Mucosa of descending colon (tissue), 3 donors: ENCODE measurements around the gene SERTAD2. TPM values are rescaled to one million over a fixed set of nuclear protein-coding genes. Genes with fewer than 3 reads are reported as not detected.

ENCODE experiments used
- ATAC-seq: fragments of 200-7000 bp; cut with Tn5 transposase; one replicate; pipeline ENCODE4 v1.9.1; 2020; ENCODE audit warnings: mild to moderate bottlenecking, moderate library complexity
- DNase-seq, 3 donors: peaks; one replicate each; pipeline ENCODE4 v3.0.0-alpha.2; 2020
- H3K36me3 ChIP-seq: fragments of 200-600 bp; one replicate; pipeline ENCODE4 v1.8.0; 2021; ENCODE audit warnings: low read depth, mild to moderate bottlenecking
- H3K4me1 ChIP-seq: fragments of 200-600 bp; one replicate; pipeline ENCODE4 v1.8.0; 2021; ENCODE audit warnings: low read depth, mild to moderate bottlenecking
- H3K4me3 ChIP-seq: fragments of 200-600 bp; one replicate; pipeline ENCODE4 v1.8.0; 2021; ENCODE audit warnings: mild to moderate bottlenecking
- H3K9me3 ChIP-seq: fragments of 200-600 bp; one replicate; pipeline ENCODE4 v1.8.0; 2021; ENCODE audit warnings: mild to moderate bottlenecking
- CTCF ChIP-seq: fragments of 200-600 bp; IDR thresholded peaks from one replicate; pipeline ENCODE4 v1.8.0; 2022; ENCODE audit warnings: antibody characterized with exemption, mild to moderate bottlenecking
- intact Hi-C, 2 donors: fragments of 100-400 bp; cut with DNase I in 1 of 2; cut with micrococcal nuclease in 1 of 2; formaldehyde crosslinking; loops; one replicate each; pipeline versions ENCODE4 v1.11.0 to v1.11.1; 2022; cut with DNase I, micrococcal nuclease
- total RNA-seq, 3 donors: library from RNA; stranded (reverse); fragmentation: NEBNext Ultra II Directional in 2 of 3; extraction: Animal tissue kit (Norgen Biotek cat#: 25700) in 2 of 3; gene quantifications; one replicate each; pipeline versions ENCODE4 v1.2.1 to v1.2.4, GENCODE V29; 2021 to 2023
- donor health status: DM: no; HTN: no; CAD: no; lungs with moderate emphysema.
- donor health status: DM: no; HTN: no; CAD: no.
- donor health status: DM: no; HTN: yes; CAD: no.

SERTAD2 gene
- total RNA-seq, 3 donors from 2014 or later = 17.3 to 20.6 (median 20.6) TPM

GRCh38 chr2:64582774-64583340 is 70.9 kb downstream of the SERTAD2 start:
- no peaks in the 10 kb centered on the region for H3K9me3 ChIP-seq
- TF ChIP-seq CTCF = no peak
- ATAC-seq (no peak), DNase-seq (no peak)
- H3K4me1 ChIP-seq = no peaks in the 10 kb centered on the region
- H3K36me3 ChIP-seq = no peaks in the 10 kb centered on the region
- intact Hi-C loops = loop anchor here (5.0 to 10.0 kb wide), 2 partner anchors 284 to 292 kb away; no protein-coding TSS in a partner anchor
- no peak overlapping the region for H3K4me3 ChIP-seq

- ATAC-seq = no peak
- Histone ChIP-seq H3K36me3 (no peaks in the 10 kb centered on the region), H3K9me3 (no peaks in the 10 kb centered on the region), H3K4me3 (no peak overlapping the region), H3K4me1 (no peaks in the 10 kb centered on the region)
- DNase-seq = no peak
- TF ChIP-seq CTCF = no peak
- intact Hi-C loops = loop anchor here (5.0 to 10.0 kb wide), 2 partner anchors 285 to 293 kb away; no protein-coding TSS in a partner anchor
Measured at GRCh38 chr2:64581777-64582539, 71.8 kb downstream of the SERTAD2 start.

Other genes with a start within 250 kb of the SERTAD2 start
- gene LGALSL, start 199.8 kb downstream of the SERTAD2 start, total RNA-seq = 10 to 100 TPM; 30.7 to 40.9 (median 37.6) TPM
- 10 to 100 TPM; 45.9 to 61.2 (median 50.4) TPM for gene AFTPH, start 129.6 kb downstream of the SERTAD2 start, total RNA-seq